ENCODE measurements around the gene NR3C2. TPM values are rescaled to one million over a fixed set of nuclear protein-coding genes. Genes with fewer than 3 reads are reported as not detected.

The NR3C2 gene
- polyA plus RNA-seq, 1 donor from 2014 or later: 0.06 TPM

- Histone ChIP-seq H4K20me1 (ENCODE audit: insufficient read depth) (no peaks in the 10 kb centered on the region), H3K27me3 (ENCODE audit: insufficient read depth, low read depth, low read length) (no peaks in the 10 kb centered on the region), H3K9me3 (ENCODE audit: low read length) (no peaks in the 10 kb centered on the region), H3K79me2 (replicated peaks; ENCODE audit: insufficient read depth, low read length) (no peaks in the 10 kb centered on the region), H2AFZ (ENCODE audit: low read depth, low read length) (no peak overlapping the region), H3F3A (ENCODE audit: insufficient read depth, low read length, poor library complexity, severe bottlenecking) (no peaks in the 10 kb centered on the region), H3K4me3 (ENCODE audit: low read length) (no peak overlapping the region), H3K4me2 (ENCODE audit: low read length) (no peak overlapping the region), H3K9me2 (ENCODE audit: insufficient read depth, low read length) (no peaks in the 10 kb centered on the region), H3K36me3 (ENCODE audit: insufficient read depth, low read length) (no peaks in the 10 kb centered on the region), H3K27ac (ENCODE audit: low read length) (no peak overlapping the region), H3K9ac (ENCODE audit: low read length) (no peak overlapping the region)
- TF ChIP-seq TAF1 (IDR thresholded peaks at IDR 0.05; ENCODE audit: low read depth) (no peak), EP300 (conservative IDR thresholded peaks at IDR 0.05; ENCODE audit: poor library complexity, severe bottlenecking) (no peak), RAD21 (conservative IDR thresholded peaks at IDR 0.05) (no peak), EZH2 (IDR thresholded peaks at IDR 0.05; ENCODE audit: borderline replicate concordance, insufficient read depth, low read length, poor library complexity, severe bottlenecking) (no peak), MXI1 (conservative IDR thresholded peaks at IDR 0.05; ENCODE audit: poor library complexity, severe bottlenecking) (no peak), POLR2AphosphoS5 (IDR thresholded peaks at IDR 0.05) (no peak), SMC3 (conservative IDR thresholded peaks at IDR 0.05; ENCODE audit: poor library complexity) (no peak), CTCF (IDR thresholded peaks at IDR 0.05; ENCODE audit: poor library complexity, severe bottlenecking) (no peak), REST (IDR thresholded peaks at IDR 0.05; ENCODE audit: borderline replicate concordance) (no peak)
These were observed 15.6 kb downstream of the NR3C2 start for GRCh38 chr4:148426643-148427042.

- Histone ChIP-seq H4K20me1 (ENCODE audit: insufficient read depth) (no peaks in the 10 kb centered on the region), H3K9me2 (ENCODE audit: insufficient read depth, low read length) (no peaks in the 10 kb centered on the region), H3K4me3 (ENCODE audit: low read length) (no peak overlapping the region), H3K9ac (ENCODE audit: low read length) (no peak overlapping the region), H3K4me2 (ENCODE audit: low read length) (no peak overlapping the region), H3K27ac (ENCODE audit: low read length) (no peak overlapping the region), H3F3A (ENCODE audit: insufficient read depth, low read length, poor library complexity, severe bottlenecking) (no peaks in the 10 kb centered on the region), H3K36me3 (ENCODE audit: insufficient read depth, low read length) (no peaks in the 10 kb centered on the region), H3K27me3 (ENCODE audit: insufficient read depth, low read depth, low read length) (no peaks in the 10 kb centered on the region), H3K79me2 (replicated peaks; ENCODE audit: insufficient read depth, low read length) (no peaks in the 10 kb centered on the region), H3K9me3 (ENCODE audit: low read length) (no peaks in the 10 kb centered on the region), H2AFZ (ENCODE audit: low read depth, low read length) (no peak overlapping the region)
- TF ChIP-seq RAD21 (conservative IDR thresholded peaks at IDR 0.05): no peak
- no peak for TF ChIP-seq REST (IDR thresholded peaks at IDR 0.05; ENCODE audit: borderline replicate concordance)
- TF ChIP-seq POLR2AphosphoS5 (IDR thresholded peaks at IDR 0.05): no peak
- no peak for TF ChIP-seq EP300 (conservative IDR thresholded peaks at IDR 0.05; ENCODE audit: poor library complexity, severe bottlenecking)
- no peak for TF ChIP-seq EZH2 (IDR thresholded peaks at IDR 0.05; ENCODE audit: borderline replicate concordance, insufficient read depth, low read length, poor library complexity, severe bottlenecking)
- no peak for TF ChIP-seq MXI1 (conservative IDR thresholded peaks at IDR 0.05; ENCODE audit: poor library complexity, severe bottlenecking)
- TF ChIP-seq SMC3 (conservative IDR thresholded peaks at IDR 0.05; ENCODE audit: poor library complexity): no peak
- no peak for TF ChIP-seq TAF1 (IDR thresholded peaks at IDR 0.05; ENCODE audit: low read depth)
- no peak for TF ChIP-seq CTCF (IDR thresholded peaks at IDR 0.05; ENCODE audit: poor library complexity, severe bottlenecking)
These were observed 16.7 kb downstream of the NR3C2 start for GRCh38 chr4:148425327-148426110.

Measured in neural cell (in vitro differentiated cells).